Adrenal gland (tissue), 12 donors: Measurements from ENCODE around the gene LDLR. TPM values are rescaled to one million over a fixed set of nuclear protein-coding genes. Genes with fewer than 3 reads are reported as not detected.
"Not testable (repeated sequence)": the region's sequence is repeated elsewhere in the genome, so short reads cannot be mapped to it uniquely, and the experiment has no call there.

ENCODE experiments used
- DNase-seq, 7 donors: peaks; one replicate each; pipeline ENCODE4 v3.0.0-alpha.2; 2019 to 2020
- H3K27ac ChIP-seq, 5 donors: fragments of 200-600 bp; sonication (generic) in 4 of 5; 1 replicate in 3 of 5; 2 replicates in 2 of 5; pipeline versions ENCODE4 v1.5.1 to v1.8.0; 2016 to 2020; ENCODE audit warnings: mild to moderate bottlenecking in 1 of 5
- H3K27me3 ChIP-seq: fragments of 200-600 bp; 2 replicates; pipeline ENCODE4 v1.8.0; 2021
- H3K36me3 ChIP-seq, 2 donors: fragments of 200-600 bp; replicated peaks in 1 of 2; 1 replicate in 1 of 2; 2 replicates in 1 of 2; pipeline versions ENCODE4 v1.5.1 to v1.8.0; 2018 to 2022
- H3K4me1 ChIP-seq, 2 donors: fragments of 200-600 bp; replicated peaks in 1 of 2; 1 replicate in 1 of 2; 2 replicates in 1 of 2; pipeline versions ENCODE4 v1.5.1 to v1.8.0; 2018 to 2021
- H3K4me3 ChIP-seq, 4 donors: fragments of 200-600 bp; sonication (generic) in 3 of 4; one replicate each; pipeline ENCODE4 v1.5.1; 2016 to 2018
- H3K9me3 ChIP-seq, 3 donors: fragments of 200-600 bp; sonication (generic) in 1 of 3; replicated peaks in 1 of 3; 1 replicate in 2 of 3; 2 replicates in 1 of 3; pipeline versions ENCODE4 v1.5.1 to v1.8.0; 2016 to 2021
- CTCF ChIP-seq, 6 experiments: fragments of 450-650 bp in 4 of 6; fragments of 200-600 bp in 2 of 6; sonication (generic) in 1 of 6; IDR thresholded peaks; 1 replicate in 5 of 6; 2 replicates in 1 of 6; pipeline versions ENCODE4 v1.5.1 to v1.8.0; 2016 to 2021; ENCODE audit warnings: antibody characterized with exemption in 6 of 6, mild to moderate bottlenecking in 2 of 6, moderate library complexity in 1 of 6
- POLR2A ChIP-seq, 2 donors: fragments of 450-650 bp; IDR thresholded peaks; one replicate each; pipeline ENCODE4 v1.6.1; 2017; ENCODE audit warnings: antibody characterized with exemption in 2 of 2, mild to moderate bottlenecking in 2 of 2, moderate library complexity in 1 of 2
- WGBS, 4 donors: extraction: QIAGEN DNeasy Blood & Tissue Kit in 2 of 4; methylation state at CpG; one replicate each; pipeline versions ENCODE4 v1.1.5 to v1.1.7; 2013 to 2017; 5-methylcytosine and 5-hydroxymethylcytosine counted together
- intact Hi-C, 2 donors: fragments of 100-400 bp; cut with DNase I; formaldehyde crosslinking; loops; one replicate each; pipeline versions ENCODE4 v1.14.1 to v1.15.0; 2022 to 2023
- polyA plus RNA-seq, 3 donors: library from polyadenylated mRNA; stranded (reverse); fragments of 200-250 nt in 2 of 3; fragments of 350-450 nt in 1 of 3; fragmentation: Illumina TruSeq in 1 of 3; extraction: RNeasy Lipid Tissue Mini Kit (QIAGEN cat#74804) in 1 of 3; gene quantifications; one replicate each; pipeline ENCODE4 v1.2.3, GENCODE V29; 2013 to 2014
- total RNA-seq, 9 donors: library from RNA; depleted of rRNA in 4 of 9; stranded (reverse); fragments of >200 nt in 4 of 9; fragments of 120-200 nt in 1 of 9; fragmentation: NEBNext Ultra II Directional in 1 of 9; extraction: Animal tissue kit (Norgen Biotek cat#: 25700) in 1 of 9; gene quantifications; one replicate each; pipeline versions ENCODE4 v1.1.0 to v1.2.4, GENCODE V29; 2013 to 2023
- donor health status: healthy with polysubstance abuse.
- donor health status: Bipolar disorder and iron deficiency.
- donor health status: DM: yes; HTN: yes; CAD: no.
- donor health status: DM: no; HTN: no; CAD: no.
- donor health status: DM: no; HTN: no; CAD: no.
- donor health status: DM: yes; HTN: yes; CAD: no.

Gene LDLR
- total and polyA plus RNA-seq, 12 donors, result 35.4 to 2,114 (median 161) TPM

GRCh38 chr19:11070123-11070522 lies 19.1 kb upstream of the LDLR start:
- intact Hi-C loops, result no loop called here
- Histone ChIP-seq H3K9me3 (no peaks in the 10 kb centered on the region), H3K27me3 (no peaks in the 10 kb centered on the region), H3K4me1 (peaks cover 11 to 24% of the 10 kb centered on the region in 2 donors), H3K4me3 (no peak overlapping the region), H3K27ac (no peak overlapping the region), H3K36me3 (no peaks in the 10 kb centered on the region)
- no peak for DNase-seq
- WGBS, 4 donors, result 94 to 96% (median 96%) methylated on average over 4 of the region's 4 CpGs
- TF ChIP-seq POLR2A (IDR thresholded peaks at IDR 0.05) (no peak), CTCF (IDR thresholded peaks at IDR 0.05) (no peak)

DNA sequence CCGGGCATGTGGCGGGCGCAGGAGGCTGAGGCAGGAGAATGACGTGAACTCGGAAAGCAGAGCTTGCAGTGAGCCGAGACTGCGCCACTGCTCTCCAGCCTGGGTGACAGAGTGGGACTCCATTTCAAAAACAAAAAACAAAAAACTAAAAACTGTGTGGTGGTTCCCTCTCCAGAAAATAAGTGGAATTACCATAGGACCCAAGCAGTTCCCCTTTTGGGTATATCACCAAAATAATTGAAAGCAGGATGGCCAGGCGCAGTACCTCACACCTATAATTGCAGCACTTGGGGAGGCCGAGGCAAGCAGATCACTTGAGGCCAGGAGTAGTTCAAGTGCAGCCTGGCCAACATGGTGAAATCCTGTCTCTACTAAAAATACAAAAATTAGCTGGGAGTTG lies 15.7 kb upstream of the LDLR start:
- 89 to 97% (median 95%) methylated on average over 9 of the region's 9 CpGs for WGBS, 4 donors
- Histone ChIP-seq H3K4me3 (no peak overlapping the region), H3K36me3 (no peaks in the 10 kb centered on the region), H3K9me3 (no peaks in the 10 kb centered on the region), H3K27me3 (no peaks in the 10 kb centered on the region), H3K27ac (peak overlapping the region in 3 of 5 donors; percentile 20 to 80 (median 79)), H3K4me1 (peaks cover 15 to 27% of the 10 kb centered on the region in 2 donors)
- intact Hi-C loops, result no loop called here
- DNase-seq, result no peak
- no peak for TF ChIP-seq POLR2A (IDR thresholded peaks at IDR 0.05)
- TF ChIP-seq CTCF (IDR thresholded peaks at IDR 0.05), result no peak

DNA sequence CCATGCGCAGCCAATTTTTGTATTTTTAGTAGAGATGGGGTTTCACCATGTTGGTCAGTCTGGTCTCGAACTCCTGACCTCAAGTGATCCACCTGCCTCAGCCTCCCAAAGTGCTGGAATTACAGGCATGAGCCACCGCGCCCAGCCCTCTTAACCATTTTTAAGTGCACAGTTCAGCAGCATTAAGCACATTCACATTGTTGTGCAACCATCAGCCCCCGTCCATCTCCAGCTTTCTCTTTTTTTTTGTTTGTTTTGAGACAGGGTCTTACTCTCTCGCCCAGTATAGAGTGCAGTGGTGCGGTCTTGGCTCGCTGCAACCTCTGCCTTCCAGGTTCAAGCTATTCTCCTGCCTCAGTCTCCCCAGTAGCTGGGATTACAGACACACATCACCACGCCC lies 12.5 kb upstream of the LDLR start:
- H3K9me3 ChIP-seq, H3K27me3 ChIP-seq, H3K4me3 ChIP-seq, H3K36me3 ChIP-seq, DNase-seq, intact Hi-C loops: not testable (repeated sequence)
- H3K27ac ChIP-seq, result peak overlapping the region; percentile 71 to 90 (median 80)
- H3K4me1 ChIP-seq, result peaks cover 15 to 27% of the 10 kb centered on the region in 2 donors
- 95 to 97% (median 96%) methylated on average over 9 of the region's 9 CpGs for WGBS, 4 donors

DNA sequence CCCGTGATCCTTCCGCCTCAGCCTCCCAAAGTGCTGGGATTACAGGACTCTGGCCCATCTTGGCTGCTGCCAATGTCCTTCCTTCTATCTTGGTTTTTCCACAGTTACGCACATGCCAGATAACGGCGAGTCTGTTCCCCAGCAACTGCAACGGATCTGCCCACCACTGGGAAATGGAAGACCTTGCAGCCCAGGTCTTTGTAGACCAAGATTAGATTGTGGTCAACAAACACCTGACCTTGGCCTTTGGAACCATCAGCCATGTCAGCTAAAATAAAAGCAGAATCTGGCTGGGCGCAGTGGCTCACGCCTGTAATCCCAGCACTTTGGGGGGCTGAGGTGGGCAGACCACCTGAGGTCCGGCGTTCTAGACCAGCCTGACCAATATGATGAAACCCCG lies 10.4 kb upstream of the LDLR start:
- peak in 4 of 7 donors; percentile 65 to 86 (median 78) for DNase-seq
- H3K27me3 ChIP-seq, result no peaks in the 10 kb centered on the region
- intact Hi-C loops, result no loop called here
- H3K36me3 ChIP-seq, result no peaks in the 10 kb centered on the region
- peaks cover 14 to 21% of the 10 kb centered on the region in 2 donors for H3K4me1 ChIP-seq
- H3K9me3 ChIP-seq, result no peaks in the 10 kb centered on the region
- WGBS, 4 donors, result 65 to 80% (median 73%) methylated on average over 10 to 11 of the region's 11 CpGs
- peak overlapping the region in 2 of 5 donors; percentile 44 to 56 for H3K27ac ChIP-seq
- no peak overlapping the region for H3K4me3 ChIP-seq
- TF ChIP-seq CTCF (IDR thresholded peaks at IDR 0.05), result no peak
- TF ChIP-seq POLR2A (IDR thresholded peaks at IDR 0.05), result no peak

DNA sequence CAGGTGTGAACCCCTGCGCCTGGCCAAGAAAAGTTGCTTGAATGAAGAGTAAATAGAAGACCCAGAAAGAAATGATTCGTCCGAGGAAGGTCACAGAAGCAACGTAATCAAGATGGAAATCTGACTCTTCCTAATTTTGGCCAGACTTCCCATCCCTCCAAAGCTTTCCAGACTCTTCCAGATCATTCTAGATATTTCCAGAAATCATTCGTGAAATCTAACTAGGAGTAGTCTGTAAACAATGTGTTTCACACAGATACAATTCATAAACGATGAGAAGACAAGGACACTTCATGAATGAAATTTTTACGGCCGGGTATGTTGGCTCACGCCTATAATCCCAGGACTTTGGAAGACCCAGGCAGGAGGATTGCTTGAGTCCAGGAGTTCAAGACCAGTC lies 9.3 kb upstream of the LDLR start:
- TF ChIP-seq CTCF (IDR thresholded peaks at IDR 0.05) (no peak), POLR2A (IDR thresholded peaks at IDR 0.05) (no peak)
- no peak for DNase-seq
- H3K9me3 ChIP-seq, result no peaks in the 10 kb centered on the region
- WGBS, 4 donors, result 65 to 76% (median 70%) methylated on average over 9 of the region's 9 CpGs
- peak overlapping the region in 2 of 5 donors; percentile 13 to 15 for H3K27ac ChIP-seq
- no peaks in the 10 kb centered on the region for H3K27me3 ChIP-seq
- intact Hi-C loops, result no loop called here
- peaks cover 24 to 25% of the 10 kb centered on the region in 2 donors for H3K4me1 ChIP-seq
- no peaks in the 10 kb centered on the region for H3K36me3 ChIP-seq
- H3K4me3 ChIP-seq, result no peak overlapping the region
